Gastrocnemius medialis (tissue), 4 donors: ENCODE results near the gene GARNL3. TPM values are rescaled to one million over a fixed set of nuclear protein-coding genes. Genes with fewer than 3 reads are reported as not detected.

Experiments used
- ATAC-seq, 2 donors: fragments of 150-250 bp; one replicate each; pipeline ENCODE4 v1.9.1; 2016
- DNase-seq, 2 donors: peaks; one replicate each; pipeline ENCODE4 v3.0.0-alpha.2; 2019
- H3K27ac ChIP-seq, 4 donors: fragments of 200-600 bp; sonication (generic); 1 replicate in 1 of 4; 2 replicates in 3 of 4; pipeline ENCODE4 v1.5.1; 2016 to 2018; ENCODE audit warnings: mild to moderate bottlenecking in 2 of 4, moderate library complexity in 1 of 4
- H3K27me3 ChIP-seq, 3 donors: fragments of 200-600 bp; sonication (generic) in 2 of 3; 1 replicate in 1 of 3; 2 replicates in 2 of 3; pipeline versions ENCODE4 v1.5.1 to v1.6.0; 2016 to 2019; ENCODE audit warnings: mild to moderate bottlenecking in 1 of 3, moderate library complexity in 1 of 3
- H3K36me3 ChIP-seq, 2 donors: fragments of 200-600 bp; sonication (generic) in 1 of 2; one replicate each; pipeline ENCODE4 v1.5.1; 2017 to 2018
- H3K4me1 ChIP-seq, 2 donors: fragments of 200-600 bp; sonication (generic) in 1 of 2; one replicate each; pipeline ENCODE4 v1.5.1; 2016 to 2017; ENCODE audit warnings: mild to moderate bottlenecking in 2 of 2
- H3K4me3 ChIP-seq, 4 donors: fragments of 200-600 bp; sonication (generic) in 3 of 4; 1 replicate in 1 of 4; 2 replicates in 3 of 4; pipeline ENCODE4 v1.5.1; 2016 to 2019; ENCODE audit warnings: mild to moderate bottlenecking in 2 of 4
- H3K9me3 ChIP-seq, 3 donors: fragments of 200-600 bp; sonication (generic) in 2 of 3; 1 replicate in 1 of 3; 2 replicates in 2 of 3; pipeline ENCODE4 v1.5.1; 2016 to 2019
- CTCF ChIP-seq, 5 experiments: fragments of 450-650 bp in 3 of 5; fragments of 200-600 bp in 2 of 5; sonication (generic) in 2 of 5; IDR thresholded peaks in 4 of 5; conservative IDR thresholded peaks in 1 of 5; 1 replicate in 4 of 5; 2 replicates in 1 of 5; pipeline ENCODE4 v1.5.1; 2016 to 2019; ENCODE audit warnings: antibody characterized with exemption in 5 of 5, mild to moderate bottlenecking in 3 of 5, moderate library complexity in 3 of 5
- POLR2A ChIP-seq, 2 donors: fragments of 450-650 bp; IDR thresholded peaks; one replicate each; pipeline ENCODE4 v1.6.1; 2017; ENCODE audit warnings: antibody characterized with exemption in 2 of 2, mild to moderate bottlenecking in 2 of 2, moderate library complexity in 2 of 2
- in situ Hi-C, 4 donors: fragments of 200-750 bp; cut with MboI; loops; one replicate each; pipeline versions ENCODE4 v1.15.0 to v1.8.0; 2017; ENCODE audit warnings: low sequenced_read_pairs in 4 of 4
- intact Hi-C: fragments of 100-400 bp; cut with DNase I; formaldehyde crosslinking; loops from one replicate; pipeline ENCODE4 v1.15.1; 2023; ENCODE audit warnings: low total_unique reads
- total RNA-seq, 4 donors: library from RNA; depleted of rRNA; stranded (reverse); fragments of >200 nt; gene quantifications; one replicate each; pipeline versions ENCODE4 v1.1.0 to v1.2.3, GENCODE V29; 2016

The GARNL3 gene
- total RNA-seq, 4 donors from 2014 or later, result 2.5 to 5.7 (median 3.0) TPM

GRCh38 chr9:127303830-127304229, 39.3 kb downstream of the GARNL3 start:
- no peaks in the 10 kb centered on the region for H3K9me3 ChIP-seq
- H3K27me3 ChIP-seq, result no peaks in the 10 kb centered on the region
- H3K4me1 ChIP-seq, result peaks cover 24 to 28% of the 10 kb centered on the region in 2 donors
- H3K36me3 ChIP-seq, result no peaks in the 10 kb centered on the region
- TF ChIP-seq POLR2A (IDR thresholded peaks at IDR 0.05), result no peak
- no peak for TF ChIP-seq CTCF (IDR thresholded peaks at IDR 0.05 in 4 of 5, conservative IDR thresholded peaks at IDR 0.05 in 1 of 5)
- in situ Hi-C loops, result no loop called here
- ATAC-seq (no peak), DNase-seq (no peak)
- H3K4me3 ChIP-seq, result no peak overlapping the region
- intact Hi-C loops, result no loop called here
- no peak overlapping the region for H3K27ac ChIP-seq

DNA sequence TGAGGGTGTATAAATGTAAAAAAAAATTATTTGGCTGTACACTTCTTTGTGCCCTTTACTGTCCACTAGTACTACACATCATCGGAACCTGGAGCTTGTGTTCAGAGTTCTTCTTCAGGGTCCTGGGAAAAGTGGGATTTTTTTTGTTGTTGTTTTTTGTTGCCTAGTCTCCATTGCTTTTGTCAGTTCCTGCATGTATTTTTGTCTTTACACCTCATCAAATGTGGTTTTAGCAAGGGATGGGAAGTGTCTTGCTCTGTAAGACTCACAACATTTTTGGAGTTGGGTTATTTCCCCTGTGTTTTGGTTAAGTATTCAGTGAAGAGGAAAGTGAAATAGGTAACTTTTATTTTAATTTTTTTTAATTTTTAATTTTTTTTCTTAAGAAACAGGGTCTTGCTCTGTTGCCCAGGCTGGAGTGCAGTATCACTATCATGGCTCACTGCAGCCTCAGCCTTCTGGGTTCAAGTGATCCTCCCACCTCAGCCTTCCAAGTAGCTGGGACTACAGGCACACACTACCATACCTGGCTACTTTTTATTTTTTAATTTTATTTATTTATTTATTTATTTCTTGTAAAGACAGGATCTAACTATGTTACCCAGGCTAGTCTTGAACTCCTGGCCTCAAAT, 40.7 kb downstream of the GARNL3 start:
- H3K4me3 ChIP-seq, result no peak overlapping the region
- no peak overlapping the region for H3K27ac ChIP-seq
- no peaks in the 10 kb centered on the region for H3K9me3 ChIP-seq
- intact Hi-C loops (loop anchor here (5.0 kb wide), 1 partner anchor 42 kb away; no protein-coding TSS in a partner anchor), in situ Hi-C loops (no loop called here)
- H3K36me3 ChIP-seq, result no peaks in the 10 kb centered on the region
- no peaks in the 10 kb centered on the region for H3K27me3 ChIP-seq
- ATAC-seq, result no peak
- no peak for TF ChIP-seq POLR2A (IDR thresholded peaks at IDR 0.05)
- no peak for TF ChIP-seq CTCF (IDR thresholded peaks at IDR 0.05 in 4 of 5, conservative IDR thresholded peaks at IDR 0.05 in 1 of 5)
- DNase-seq, result no peak
- H3K4me1 ChIP-seq, result peaks cover 34 to 39% of the 10 kb centered on the region in 2 donors

GRCh38 chr9:127305838-127306226, 41.3 kb downstream of the GARNL3 start:
- in situ Hi-C loops (no loop called here), intact Hi-C loops (loop anchor here (5.0 kb wide), 1 partner anchor 41 kb away; no protein-coding TSS in a partner anchor)
- ATAC-seq (no peak), DNase-seq (no peak)
- Histone ChIP-seq H3K27ac (no peak overlapping the region), H3K9me3 (no peaks in the 10 kb centered on the region), H3K4me3 (no peak overlapping the region), H3K36me3 (no peaks in the 10 kb centered on the region), H3K4me1 (peaks cover 32 to 35% of the 10 kb centered on the region in 2 donors), H3K27me3 (no peaks in the 10 kb centered on the region)
- no peak for TF ChIP-seq POLR2A (IDR thresholded peaks at IDR 0.05)
- TF ChIP-seq CTCF (IDR thresholded peaks at IDR 0.05 in 4 of 5, conservative IDR thresholded peaks at IDR 0.05 in 1 of 5), result no peak

GRCh38 chr9:127307802-127308201, 43.2 kb downstream of the GARNL3 start:
- Histone ChIP-seq H3K36me3 (no peaks in the 10 kb centered on the region), H3K9me3 (no peaks in the 10 kb centered on the region), H3K27me3 (no peaks in the 10 kb centered on the region), H3K4me1 (peaks cover 39 to 42% of the 10 kb centered on the region in 2 donors), H3K27ac (peak overlapping the region; percentile 52 to 78 (median 58)), H3K4me3 (no peak overlapping the region)
- DNase-seq (peak; percentile 59 to 61), ATAC-seq (peak; percentile 58 to 84)
- TF ChIP-seq POLR2A (IDR thresholded peaks at IDR 0.05) (no peak), CTCF (IDR thresholded peaks at IDR 0.05 in 4 of 5, conservative IDR thresholded peaks at IDR 0.05 in 1 of 5) (no peak)
- intact Hi-C loops, result loop anchor here (5.0 kb wide), 1 partner anchor 39 kb away; no protein-coding TSS in a partner anchor
- in situ Hi-C loops, result no loop called here
